HCT116 (cell line): ENCODE results near the gene RTL9. TPM values are rescaled to one million over a fixed set of nuclear protein-coding genes. Genes with fewer than 3 reads are reported as not detected.

Source experiments
- ATAC-seq: fragments of 200-7000 bp; cut with Tn5 transposase; 2 replicates; pipeline ENCODE4 v1.9.1; 2020; ENCODE audit warnings: mild to moderate bottlenecking, moderate library complexity
- BruUV-seq: library from RNA; stranded (reverse); fragments of 400-500 nt; replicated peaks from 2 replicates; lab custom pipeline; 2021; lab: Mats Ljungman, UMichigan
- CTCF ChIA-PET: fragments of 300-600 bp; sonication (Branson Sonifier 250); formaldehyde crosslinking; loops from one replicate; lab custom pipeline; 2021; ENCODE audit warnings: antibody characterized with exemption; lab: Charles Lee
- POLR2A ChIA-PET: fragments of 300-600, 350-600 bp; sonication (Branson Sonifier 250); formaldehyde crosslinking; loops from one replicate; lab custom pipeline; 2021; ENCODE audit warnings: antibody characterized with exemption; lab: Charles Lee
- RAD21 ChIA-PET, 2 experiments: fragments of 300-600 bp; sonication (Branson Sonifier 250); formaldehyde crosslinking; loops; one replicate each; lab custom pipeline; 2023; ENCODE audit warnings: low total read pairs in 2 of 2; ENCODE audit not compliant: uncharacterized antibody in 2 of 2, unreplicated experiment in 2 of 2, low non-redundant PET in 1 of 2; lab: Charles Lee
- DNase-seq: peaks from one replicate; pipeline ENCODE4 v3.0.0-alpha.2; 2010; ENCODE audit warnings: low read depth, low spot score
- H2AFZ ChIP-seq: fragments of 200-600 bp; shearing (Covaris generic), sonication (generic); 2 replicates; pipeline ENCODE4 v1.6.1; 2017; ENCODE audit warnings: low read depth, mixed run types, mixed read lengths, antibody characterized with exemption, low read length; ENCODE audit not compliant: poor library complexity, severe bottlenecking
- H3K27ac ChIP-seq: 2 replicates; pipeline ENCODE4 v1.5.1; 2012; ENCODE audit warnings: low read depth, low read length
- H3K27me3 ChIP-seq: fragments of 200-600 bp; sonication (generic); 2 replicates; pipeline ENCODE4 v1.6.1; 2016; ENCODE audit warnings: mixed run types, low read length, mixed read lengths; ENCODE audit not compliant: insufficient read depth
- H3K36me3 ChIP-seq, 2 experiments: fragments of 200-500 bp in 1 of 2; fragments of 200-600 bp in 1 of 2; sonication (Bioruptor generic) in 1 of 2; sonication (generic) in 1 of 2; 2 replicates each; pipeline versions ENCODE4 v1.5.1 to v1.6.1; 2014 to 2016; ENCODE audit warnings: low read length in 2 of 2, inconsistent platforms in 1 of 2, mixed read lengths in 1 of 2, mixed run types in 1 of 2; ENCODE audit not compliant: insufficient read depth in 2 of 2, control insufficient read depth in 1 of 2
- H3K4me1 ChIP-seq, 2 experiments: fragments of 200-600 bp in 1 of 2; sonication (generic) in 1 of 2; 2 replicates each; pipeline versions ENCODE4 v1.5.1 to v1.6.1; 2012 to 2017; ENCODE audit warnings: low read length in 2 of 2, inconsistent platforms in 1 of 2, mild to moderate bottlenecking in 1 of 2, mixed read lengths in 1 of 2, mixed run types in 1 of 2, moderate library complexity in 1 of 2; ENCODE audit not compliant: insufficient read depth in 2 of 2, control insufficient read depth in 1 of 2
- H3K4me2 ChIP-seq: fragments of 200-600 bp; sonication (generic); 2 replicates; pipeline ENCODE4 v1.6.1; 2017; ENCODE audit warnings: mixed run types, low read length, mixed read lengths
- H3K4me3 ChIP-seq, 2 experiments: fragments of 200-600 bp in 1 of 2; sonication (generic) in 1 of 2; replicated peaks in 1 of 2; 2 replicates each; pipeline ENCODE4 v1.5.1; 2011 to 2016; ENCODE audit warnings: low read length in 2 of 2, control low read depth in 1 of 2, low read depth in 1 of 2, mild to moderate bottlenecking in 1 of 2, mixed read lengths in 1 of 2, mixed run types in 1 of 2
- H3K79me2 ChIP-seq: fragments of 200-600 bp; sonication (generic); 2 replicates; pipeline ENCODE4 v1.6.1; 2017; ENCODE audit warnings: mild to moderate bottlenecking, mixed run types, low read length, moderate library complexity, mixed read lengths; ENCODE audit not compliant: insufficient read depth
- H3K9ac ChIP-seq: fragments of 200-600 bp; sonication (generic); 2 replicates; pipeline ENCODE4 v1.6.1; 2016; ENCODE audit warnings: low read length, mixed read lengths
- H3K9me2 ChIP-seq: fragments of 200-600 bp; sonication (generic), shearing (Covaris generic); 2 replicates; pipeline ENCODE4 v1.6.1; 2017; ENCODE audit warnings: mixed run types, mild to moderate bottlenecking, moderate library complexity; ENCODE audit not compliant: insufficient read depth
- H3K9me3 ChIP-seq, 2 experiments: fragments of 200-500 bp in 1 of 2; fragments of 200-600 bp in 1 of 2; sonication (Bioruptor generic) in 1 of 2; sonication (generic) in 1 of 2; 2 replicates each; pipeline ENCODE4 v1.6.1; 2014 to 2017; ENCODE audit warnings: low read length in 2 of 2, mixed read lengths in 2 of 2, inconsistent platforms in 1 of 2, low read depth in 1 of 2, mild to moderate bottlenecking in 1 of 2, mixed run types in 1 of 2, moderate library complexity in 1 of 2; ENCODE audit not compliant: control insufficient read depth in 1 of 2, insufficient read depth in 1 of 2
- H4K20me1 ChIP-seq: fragments of 200-600 bp; sonication (generic), shearing (Covaris generic); 2 replicates; pipeline ENCODE4 v1.6.1; 2017; ENCODE audit warnings: mixed run types, mild to moderate bottlenecking, moderate library complexity; ENCODE audit not compliant: insufficient read depth
- CEBPB ChIP-seq: IDR thresholded peaks from 2 replicates; pipeline ENCODE4 v1.6.1; 2012; ENCODE audit warnings: low read depth
- ELF1 ChIP-seq: IDR thresholded peaks from 2 replicates; pipeline ENCODE4 v1.6.1; 2012; ENCODE audit warnings: low read depth, borderline replicate concordance
- FOSL1 ChIP-seq: IDR thresholded peaks from 2 replicates; pipeline ENCODE4 v1.6.1; 2012; ENCODE audit warnings: low read depth
- POLR2AphosphoS5 ChIP-seq: IDR thresholded peaks from 2 replicates; pipeline ENCODE4 v1.6.1; 2011; ENCODE audit warnings: mild to moderate bottlenecking, low read depth, low read length, moderate library complexity
- SIN3A ChIP-seq: IDR thresholded peaks from 2 replicates; pipeline ENCODE4 v1.6.1; 2012; ENCODE audit warnings: low read depth
- SP1 ChIP-seq: IDR thresholded peaks from 2 replicates; pipeline ENCODE4 v1.6.1; 2012; ENCODE audit warnings: low read depth
- YY1 ChIP-seq: IDR thresholded peaks from 2 replicates; pipeline ENCODE4 v1.6.1; 2011; ENCODE audit warnings: low read length, low read depth, moderate library complexity, mild to moderate bottlenecking; ENCODE audit not compliant: insufficient replicate concordance; ENCODE audit errors: extremely low read depth
- ZBTB33 ChIP-seq: IDR thresholded peaks from 2 replicates; pipeline ENCODE4 v1.6.1; 2011; ENCODE audit warnings: mild to moderate bottlenecking, low read length, moderate library complexity; ENCODE audit not compliant: insufficient replicate concordance; ENCODE audit errors: extremely low read depth
- ZNF274 ChIP-seq: fragments of 200-500 bp; sonication (Bioruptor generic); IDR thresholded peaks from 2 replicates; pipeline ENCODE4 v1.6.1; 2014; ENCODE audit warnings: mild to moderate bottlenecking, low read depth, low read length, inconsistent platforms
- intact Hi-C: fragments of 100-400 bp; cut with micrococcal nuclease; formaldehyde crosslinking; loops from 2 replicates; pipeline ENCODE4 v1.10.0; 2022
- total RNA-seq: library from RNA; stranded (reverse); gene quantifications from one replicate; pipeline ENCODE4 v1.2.1, GENCODE V29; 2021; ENCODE audit not compliant: unreplicated experiment
- TF ChIP-seq, protein P1 (sequence below): IDR thresholded peaks from 2 replicates; pipeline ENCODE4 v1.6.1; 2012

Gene RTL9
- total RNA-seq, 1 experiment from 2014 or later = 0.10 TPM

DNA sequence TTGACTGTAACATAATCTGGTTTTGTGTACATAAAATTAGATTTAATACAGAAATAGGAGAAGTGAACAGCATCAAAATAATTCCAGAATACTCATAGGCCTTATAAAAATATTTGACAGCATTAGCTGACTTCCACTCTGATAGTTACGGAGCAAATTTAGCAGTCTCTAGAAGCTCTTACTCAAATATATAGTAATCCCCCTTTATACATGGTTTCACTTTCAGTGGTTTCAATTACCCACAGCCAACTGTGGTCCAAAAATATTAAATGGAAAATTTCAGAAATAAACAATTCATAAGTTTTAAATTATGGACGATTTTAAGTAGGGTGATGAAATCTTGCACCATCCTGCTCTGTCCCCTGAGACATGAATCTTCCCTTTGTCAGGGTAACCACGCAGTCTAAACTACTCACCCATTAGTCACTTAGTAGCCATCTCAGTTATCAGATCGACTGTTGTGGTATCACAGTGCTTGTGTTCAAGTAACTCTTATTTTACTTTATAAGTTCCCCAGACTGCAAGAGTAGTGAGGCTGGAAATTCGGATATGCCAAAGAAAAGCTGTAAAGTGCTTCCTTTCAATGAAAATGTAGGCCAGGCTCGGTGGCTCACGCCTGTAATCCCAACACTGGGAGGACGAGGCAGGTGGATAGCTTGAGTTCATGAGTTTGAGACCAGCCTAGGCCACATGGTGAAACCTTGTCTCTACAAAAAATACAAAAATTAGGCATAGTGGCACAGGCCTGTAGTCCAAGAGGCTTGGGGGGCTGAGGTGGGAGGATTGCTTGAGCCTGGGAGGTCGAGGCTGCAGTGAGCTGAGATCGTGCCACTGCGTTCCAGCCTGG is 17.2 kb upstream of the RTL9 start:
- H3K9me3 ChIP-seq = no peaks in the 10 kb centered on the region
- POLR2A ChIA-PET = interaction anchor here (1.3 kb wide), 1 partner anchor 25 kb away, joined by 3 read pairs; no protein-coding TSS in a partner anchor
- no TSS peak for BruUV-seq
- H3K9ac ChIP-seq = 0 out of 2 replicates have a peak overlapping the region, but pooled peaks have one; percentile 17
- intact Hi-C loops = no loop called here
- H3K4me1 ChIP-seq = peaks cover 0 to 4% of the 10 kb centered on the region in 2 experiments; a peak in 1 of 4 replicates
- no peak overlapping the region for H3K27ac ChIP-seq
- CTCF ChIA-PET = no interaction called here
- ATAC-seq = peak; percentile 52
- RAD21 ChIA-PET = no interaction called here
- TF ChIP-seq FOSL1 (peak; percentile 51; the same call in 1 of the 2 replicates), ELF1 (no peak), SP1 (peak; percentile 24), POLR2AphosphoS5 (no peak), YY1 (no peak), CEBPB (peak; percentile 68; the same call in 1 of the 2 replicates)
- TF ChIP-seq, all 23 proteins: peak for 3
- Histone ChIP-seq H2AFZ (peak overlapping the region; percentile 78), H3K4me2 (peak overlapping the region; percentile 32), H3K27me3 (no peaks in the 10 kb centered on the region), H3K9me2 (no peaks in the 10 kb centered on the region), H3K4me3 (no peak overlapping the region), H3K79me2 (no peaks in the 10 kb centered on the region), H4K20me1 (no peaks in the 10 kb centered on the region), H3K36me3 (no peaks in the 10 kb centered on the region)
- DNase-seq = peak; percentile 28

DNA sequence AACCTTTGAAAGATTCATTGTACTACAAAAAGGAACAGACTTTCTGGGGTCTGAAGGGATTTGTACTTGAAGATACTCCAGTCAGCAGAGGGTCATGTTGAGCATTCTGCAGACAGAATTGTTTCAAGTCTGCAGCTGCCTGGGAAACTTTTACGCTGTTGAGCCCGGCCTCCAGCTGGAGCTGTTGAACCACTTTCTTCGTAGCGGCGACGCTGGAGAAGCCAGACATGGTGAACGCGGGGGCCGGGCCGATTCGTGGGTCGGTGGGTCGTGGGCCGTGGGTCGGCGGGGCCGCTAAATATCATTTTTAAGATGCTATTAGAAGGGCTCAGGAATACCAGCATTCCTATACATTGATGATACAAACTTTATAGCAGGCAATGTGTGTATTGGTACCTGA is 12.0 kb upstream of the RTL9 start:
- peaks cover 0 to under 1% of the 10 kb centered on the region in 2 experiments; a peak in 1 of 4 replicates for H3K4me1 ChIP-seq
- H3K27me3 ChIP-seq = no peaks in the 10 kb centered on the region
- intact Hi-C loops = no loop called here
- H3K4me2 ChIP-seq = no peak overlapping the region
- RAD21 ChIA-PET = no interaction called here
- H3K9me2 ChIP-seq = no peaks in the 10 kb centered on the region
- ATAC-seq = no peak
- BruUV-seq = no TSS peak
- no peak overlapping the region for H2AFZ ChIP-seq
- no peaks in the 10 kb centered on the region for H3K79me2 ChIP-seq
- no peak overlapping the region for H3K27ac ChIP-seq
- CTCF ChIA-PET = no interaction called here
- TF ChIP-seq ZNF274 = no peak
- no peak for TF ChIP-seq SIN3A
- TF ChIP-seq, protein P1, sequence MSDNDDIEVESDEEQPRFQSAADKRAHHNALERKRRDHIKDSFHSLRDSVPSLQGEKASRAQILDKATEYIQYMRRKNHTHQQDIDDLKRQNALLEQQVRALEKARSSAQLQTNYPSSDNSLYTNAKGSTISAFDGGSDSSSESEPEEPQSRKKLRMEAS = no peak
- TF ChIP-seq ZBTB33 = no peak
- no peak for TF ChIP-seq POLR2AphosphoS5
- no peak for DNase-seq
- H3K9ac ChIP-seq = no peak overlapping the region
- H3K9me3 ChIP-seq = no peaks in the 10 kb centered on the region
- H4K20me1 ChIP-seq = no peaks in the 10 kb centered on the region
- no peaks in the 10 kb centered on the region for H3K36me3 ChIP-seq
- H3K4me3 ChIP-seq = no peak overlapping the region
- POLR2A ChIA-PET = no interaction called here
